Measurements from ENCODE around the gene LBH.

LBH gene

GRCh38 chr2:30217644-30218337 lies 13.5 kb upstream of the LBH start:
- DNase-seq (ENCODE audit: low spot score): no peak

DNA sequence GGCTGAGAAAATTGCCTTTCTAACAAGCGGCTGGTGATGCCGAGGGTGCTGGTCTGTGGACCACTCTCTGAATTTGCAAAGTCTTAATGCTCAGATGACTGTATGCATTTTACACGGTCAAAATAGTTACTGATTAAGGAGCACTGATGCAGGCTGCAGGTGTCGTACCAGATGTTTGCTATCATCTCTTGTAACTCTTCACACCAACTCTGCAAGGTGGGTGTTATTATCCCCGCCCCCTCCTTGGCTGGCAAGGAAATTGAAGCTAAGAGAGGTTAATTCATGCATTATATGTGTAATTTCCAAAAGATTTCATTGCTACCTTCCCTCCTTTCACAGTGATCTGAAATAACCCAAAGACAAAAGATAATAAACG lies 13.0 kb upstream of the LBH start:
- DNase-seq (ENCODE audit: low spot score): no peak

GRCh38 chr2:30218814-30219213 lies 12.5 kb upstream of the LBH start:
- no peak for DNase-seq (ENCODE audit: low spot score)

DNA sequence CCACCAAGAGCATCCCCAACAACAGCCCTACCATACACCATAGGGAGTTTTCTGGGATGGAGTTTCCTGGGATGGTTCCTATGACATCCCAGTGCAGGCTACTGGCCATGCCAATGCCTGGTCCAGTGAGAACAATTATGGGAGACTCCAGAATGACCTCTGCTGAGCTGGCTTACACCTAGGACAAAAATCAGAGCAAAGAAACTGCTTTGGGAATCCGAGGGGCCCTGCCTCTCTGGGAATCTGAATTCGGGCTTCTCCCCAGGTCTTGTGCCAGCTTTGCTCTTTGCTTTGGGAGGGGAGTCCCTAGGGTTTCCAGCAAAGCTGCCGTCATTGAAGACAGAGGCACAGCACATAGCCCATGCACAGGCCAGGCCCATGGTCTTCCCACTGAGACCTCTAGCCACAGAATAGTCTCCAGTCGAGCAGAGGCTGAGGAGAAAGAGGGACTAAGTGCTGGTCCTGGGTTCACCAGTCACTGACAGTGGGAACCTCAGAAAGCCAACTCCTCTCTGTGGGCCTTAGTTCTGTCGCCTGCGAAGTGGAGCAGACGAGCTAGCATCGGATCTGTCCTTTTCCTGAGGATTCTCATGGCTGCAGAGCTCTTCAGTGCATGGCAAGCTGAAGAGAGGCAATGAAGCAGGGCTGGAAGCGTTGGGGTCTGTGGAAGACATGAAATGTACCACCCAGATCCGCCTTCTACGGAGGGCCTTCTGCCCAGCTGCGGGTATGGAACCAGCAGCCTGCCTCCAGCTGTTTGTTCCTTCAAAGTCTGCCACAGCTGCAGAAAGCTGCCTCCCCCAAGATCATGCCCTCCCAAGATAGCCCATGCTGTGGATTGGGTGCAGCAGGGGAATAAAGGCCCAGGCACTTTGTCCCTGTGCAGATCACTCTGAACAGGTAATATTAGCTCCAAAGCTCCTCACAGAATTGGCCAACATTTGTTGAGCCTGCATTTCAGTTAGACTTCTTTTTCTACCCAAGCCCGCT lies 11.2 kb upstream of the LBH start:
- no peak for DNase-seq (ENCODE audit: low spot score)

DNA sequence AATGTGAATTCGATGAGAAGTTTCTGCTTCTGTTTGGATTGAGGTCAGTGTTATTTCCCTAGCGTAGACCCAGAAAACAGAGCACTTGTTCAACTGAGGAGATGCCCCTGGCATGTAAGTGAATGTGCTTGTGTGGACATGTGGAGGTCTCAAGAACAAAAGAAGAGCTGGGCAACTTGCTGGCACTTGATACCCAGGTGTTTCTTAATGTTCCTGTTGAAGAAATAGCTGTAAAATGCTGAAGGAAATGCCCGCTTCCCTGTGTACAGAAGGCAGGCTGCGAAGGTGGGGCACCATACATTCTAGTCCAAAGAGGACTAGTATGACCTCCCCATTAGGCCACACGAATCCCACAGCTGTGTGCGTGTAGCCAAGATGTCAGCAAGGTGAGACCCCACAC lies 9.8 kb upstream of the LBH start:
- no peak for DNase-seq (ENCODE audit: low spot score)

- DNase-seq (ENCODE audit: low spot score): no peak
Observed at GRCh38 chr2:30222031-30222430, 9.3 kb upstream of the LBH start.

- DNase-seq (ENCODE audit: low spot score): no peak
Observed at GRCh38 chr2:30222636-30223360, 8.5 kb upstream of the LBH start.

- no peak for DNase-seq (ENCODE audit: low spot score)
Observed at GRCh38 chr2:30223413-30223874, 7.9 kb upstream of the LBH start.

DNA sequence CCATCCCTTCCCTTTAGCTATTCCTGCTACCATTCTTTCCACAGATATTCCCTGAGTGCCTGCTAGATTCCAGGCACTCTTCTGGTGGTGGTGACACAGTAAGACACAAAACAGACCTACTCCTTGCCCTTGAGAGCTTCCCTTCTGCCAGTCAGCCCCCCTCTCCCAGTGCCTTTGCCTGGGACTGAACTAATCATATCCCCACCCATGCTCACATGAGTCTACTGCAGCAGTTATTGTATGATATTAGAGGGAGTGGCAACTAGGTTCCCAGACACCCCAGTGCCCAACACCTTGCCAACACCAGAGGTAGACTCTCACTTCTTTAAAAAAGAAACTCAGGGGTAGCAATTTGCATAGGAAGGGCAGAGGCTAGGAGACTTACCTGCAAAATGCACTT lies 7.2 kb upstream of the LBH start:
- no peak for DNase-seq (ENCODE audit: low spot score)

GRCh38 chr2:30225131-30225762 lies 6.1 kb upstream of the LBH start:
- DNase-seq (ENCODE audit: low spot score): peak; percentile 72

DNA sequence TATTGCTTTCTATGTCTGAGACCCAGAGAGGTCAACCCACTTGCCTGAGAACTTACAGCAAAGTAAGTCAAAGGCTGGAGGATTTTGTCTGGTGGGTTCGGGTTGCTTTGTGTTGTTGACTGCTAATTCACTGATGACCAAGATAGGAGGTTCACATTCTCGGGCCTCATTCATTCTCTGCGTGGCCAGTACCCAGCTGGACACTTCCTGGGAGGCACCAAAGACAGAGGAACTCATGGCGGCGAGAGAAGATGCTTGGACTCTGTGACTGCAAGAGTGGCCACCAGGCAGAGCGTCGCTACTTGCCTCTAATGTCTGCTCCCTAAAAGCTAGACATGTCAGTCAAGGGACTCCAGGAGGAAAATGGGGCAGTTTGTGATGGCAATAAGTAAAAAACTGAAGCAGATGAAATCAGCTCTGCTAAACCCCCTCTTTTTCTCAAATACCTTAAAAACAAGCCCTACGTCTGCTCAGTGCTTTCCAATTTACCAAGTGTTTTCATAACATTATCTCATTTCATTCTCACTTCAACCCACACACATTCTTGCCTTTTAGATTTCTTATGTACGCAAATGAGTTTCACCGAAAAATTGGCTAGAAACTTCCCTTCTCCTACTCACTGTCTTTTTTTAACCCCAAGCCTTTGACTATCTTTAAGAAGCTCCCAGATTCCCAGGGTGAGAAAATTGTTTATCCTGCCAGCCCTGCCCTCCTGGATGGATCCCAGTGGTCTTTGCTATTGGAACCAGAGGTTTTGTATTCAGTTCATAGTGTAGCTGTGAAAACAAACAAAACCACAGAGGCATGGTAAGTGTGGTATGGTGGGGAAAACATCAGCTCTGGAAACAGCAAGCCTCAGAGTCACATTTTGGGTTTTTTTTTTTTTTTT lies 4.9 kb upstream of the LBH start:
- DNase-seq (ENCODE audit: low spot score): no peak

- no peak for DNase-seq (ENCODE audit: low spot score)
Observed at GRCh38 chr2:30229596-30229995, 1.7 kb upstream of the LBH start.

- DNase-seq (ENCODE audit: low spot score): peak; percentile 67
Observed at GRCh38 chr2:30230497-30231211, 680 bp upstream of the LBH start.

GRCh38 chr2:30231996-30232800 lies 864 bp downstream of the LBH start:
- peak; percentile 73 for DNase-seq (ENCODE audit: low spot score)

DNA sequence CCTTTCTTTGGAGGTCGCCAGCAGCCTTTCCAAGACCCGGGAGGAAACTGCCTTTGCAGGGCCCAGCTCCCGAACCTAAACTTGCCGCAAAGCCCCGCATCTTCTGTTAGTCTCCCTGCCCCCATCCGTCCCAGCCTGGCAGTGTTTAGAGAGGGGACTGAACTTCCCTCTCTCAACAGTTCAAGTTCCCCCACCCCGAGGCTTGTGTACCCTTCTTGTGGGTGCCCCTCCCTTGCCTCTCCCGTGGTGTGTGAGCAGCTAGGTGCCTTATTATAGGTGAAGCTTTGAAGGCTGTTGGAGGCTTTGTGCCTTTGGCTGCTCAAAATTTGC lies 1.4 kb downstream of the LBH start:
- no peak for DNase-seq (ENCODE audit: low spot score)

DNA sequence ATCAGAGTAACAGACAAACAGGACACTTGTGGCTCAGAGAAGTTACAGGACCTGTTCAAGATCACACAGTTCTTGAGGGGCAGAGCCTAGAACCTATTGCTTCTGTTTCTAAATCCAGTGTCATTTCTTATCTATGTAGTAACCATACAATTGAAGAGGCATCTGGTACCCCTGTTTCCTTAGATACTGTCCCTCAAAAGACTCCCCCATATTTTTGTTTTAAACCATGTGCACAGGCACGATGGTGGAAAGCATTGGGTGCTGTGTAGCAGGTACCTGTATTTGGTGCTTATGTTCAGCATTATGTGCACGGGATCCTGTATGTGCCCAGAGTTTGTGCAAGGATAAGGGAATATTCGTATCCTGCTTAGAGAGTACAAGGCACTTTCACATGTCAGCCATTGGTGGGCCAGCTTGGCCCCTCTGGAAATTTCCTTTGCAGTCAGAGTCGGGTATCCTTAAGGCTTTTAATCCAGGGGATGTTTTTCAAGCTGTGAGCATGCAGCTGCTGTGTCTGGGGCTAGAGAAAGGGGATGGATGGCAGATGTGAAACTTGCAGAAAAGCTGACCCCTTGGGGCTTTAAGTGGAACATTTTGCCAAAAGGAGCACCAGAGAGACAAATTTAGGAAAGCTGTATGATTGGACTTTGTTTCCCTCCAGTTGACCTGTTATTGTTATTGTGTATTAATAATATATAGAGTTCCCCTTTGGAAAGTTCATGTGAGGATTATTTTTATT lies 2.1 kb downstream of the LBH start:
- no peak for DNase-seq (ENCODE audit: low spot score)

GRCh38 chr2:30234180-30234971 lies 3.0 kb downstream of the LBH start:
- peak; percentile 90 for DNase-seq (ENCODE audit: low spot score)

DNA sequence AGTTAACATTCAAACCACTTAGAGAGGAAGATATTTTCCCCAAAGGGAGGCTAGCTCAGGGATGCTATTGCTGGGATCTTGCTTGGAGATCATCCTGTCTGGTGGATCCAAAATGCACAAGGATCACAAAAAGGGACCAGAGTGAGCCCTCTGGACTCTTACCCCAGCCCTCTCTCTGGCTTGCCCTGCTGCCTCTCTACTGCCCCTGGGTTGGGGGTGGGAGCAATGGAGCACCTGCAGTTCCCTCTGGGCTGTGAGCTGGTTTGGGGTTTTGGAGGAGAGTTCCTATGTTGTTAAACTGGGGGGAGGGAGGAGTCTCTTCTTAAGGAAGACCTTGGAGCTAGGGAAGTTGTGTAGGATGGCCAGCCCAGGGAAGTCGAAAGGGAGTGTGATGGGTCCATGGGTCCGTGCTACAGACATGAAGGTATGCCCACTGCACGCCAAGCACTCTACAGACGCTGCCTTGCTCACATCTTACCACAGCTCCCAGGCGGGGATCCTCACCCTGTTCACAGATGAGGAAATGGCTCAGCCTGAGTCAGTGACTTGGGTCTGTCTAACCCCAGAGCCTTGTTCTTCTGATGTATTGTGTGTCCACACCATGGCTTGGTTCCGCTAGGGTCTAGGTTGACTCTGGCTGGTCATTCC lies 3.8 kb downstream of the LBH start:
- peak; percentile 49 for DNase-seq (ENCODE audit: low spot score)

All from hepatic stellate cell (primary cell).